B cell (primary cell): ENCODE data around the gene IDH2. TPM values are rescaled to one million over a fixed set of nuclear protein-coding genes. Genes with fewer than 3 reads are reported as not detected.
A peak's percentile ranks its signal among the peaks of the same experiment; 100 is the strongest.

Experiments
- ATAC-seq: fragments of 200-7000 bp; cut with Tn5 transposase; one replicate; pipeline ENCODE4 v1.10.0; 2021; ENCODE audit warnings: low read depth, mild to moderate bottlenecking, moderate number of reproducible peaks, moderate library complexity
- CTCF ChIA-PET: fragments of 350-600 bp; sonication (Branson Sonifier 250); formaldehyde crosslinking; loops from one replicate; lab custom pipeline; 2021; ENCODE audit warnings: antibody characterized with exemption, inconsistent platforms; lab: Charles Lee
- POLR2A ChIA-PET: fragments of 350-600 bp; sonication (Branson Sonifier 250); formaldehyde crosslinking; loops from one replicate; lab custom pipeline; 2021; ENCODE audit warnings: antibody characterized with exemption; lab: Charles Lee
- DNase-seq: peaks from one replicate; pipeline ENCODE4 v3.0.0; 2013
- H2AFZ ChIP-seq: 2 replicates; pipeline ENCODE4 v1.6.1; 2012; ENCODE audit warnings: mild to moderate bottlenecking, low read depth, low read length; ENCODE audit not compliant: insufficient read depth, poor library complexity, severe bottlenecking
- H3K27ac ChIP-seq, 2 donors: 1 replicate in 1 of 2; 2 replicates in 1 of 2; pipeline ENCODE4 v1.5.1; 2012 to 2013; ENCODE audit warnings: low read length in 2 of 2, mild to moderate bottlenecking in 2 of 2, moderate library complexity in 1 of 2
- H3K27me3 ChIP-seq, 4 experiments: fragments of 200-600 bp in 1 of 4; sonication (generic) in 1 of 4; replicated peaks in 1 of 4; 1 replicate in 2 of 4; 2 replicates in 2 of 4; pipeline versions ENCODE4 v1.6.1 to v1.7.0; 2013 to 2016; ENCODE audit warnings: low read length in 3 of 4, mild to moderate bottlenecking in 2 of 4, mixed read lengths in 1 of 4, moderate library complexity in 1 of 4; ENCODE audit not compliant: insufficient read depth in 4 of 4, control insufficient read depth in 3 of 4; ENCODE audit errors: control extremely low read depth in 1 of 4
- H3K36me3 ChIP-seq, 2 experiments: replicated peaks in 1 of 2; 1 replicate in 1 of 2; 2 replicates in 1 of 2; pipeline versions ENCODE4 v1.6.1 to v1.7.1; 2013; ENCODE audit warnings: low read length in 1 of 2; ENCODE audit not compliant: insufficient read depth in 2 of 2, control insufficient read depth in 1 of 2; ENCODE audit errors: control extremely low read depth in 1 of 2, extremely low read depth in 1 of 2
- H3K4me1 ChIP-seq, 2 donors: fragments of 200-600 bp in 1 of 2; sonication (generic) in 1 of 2; 1 replicate in 1 of 2; 2 replicates in 1 of 2; pipeline versions ENCODE4 v1.5.1 to v1.6.1; 2013 to 2017; ENCODE audit warnings: low read length in 2 of 2; ENCODE audit not compliant: control insufficient read depth in 2 of 2, insufficient read depth in 2 of 2
- H3K4me2 ChIP-seq: replicated peaks from 2 replicates; pipeline ENCODE3; 2012; ENCODE audit warnings: mild to moderate bottlenecking, low read depth, low read length; ENCODE audit not compliant: poor library complexity, severe bottlenecking
- H3K4me3 ChIP-seq, 5 experiments: fragments of 200-600 bp in 1 of 5; sonication (generic) in 1 of 5; 1 replicate in 3 of 5; 2 replicates in 2 of 5; pipeline versions ENCODE4 v1.5.1 to v1.7.0; 2011 to 2016; ENCODE audit warnings: low read length in 4 of 5, mild to moderate bottlenecking in 4 of 5, low read depth in 2 of 5, control low read depth in 1 of 5, moderate library complexity in 1 of 5; ENCODE audit not compliant: insufficient read depth in 1 of 5; ENCODE audit errors: control extremely low read depth in 1 of 5, extremely low read depth in 1 of 5
- H3K79me2 ChIP-seq: fragments of 200-600 bp; sonication (generic); one replicate; pipeline ENCODE4 v1.6.0; 2016; ENCODE audit warnings: low read length; ENCODE audit not compliant: control insufficient read depth, insufficient read depth
- H3K9ac ChIP-seq: fragments of 200-600 bp; sonication (generic); 2 replicates; pipeline ENCODE4 v1.6.1; 2017; ENCODE audit warnings: mild to moderate bottlenecking, low read length, moderate library complexity
- H3K9me3 ChIP-seq, 3 donors: one replicate each; pipeline versions ENCODE4 v1.6.1 to v1.7.1; 2013; ENCODE audit warnings: low read length in 2 of 3; ENCODE audit not compliant: control insufficient read depth in 2 of 3, insufficient read depth in 1 of 3; ENCODE audit errors: control extremely low read depth in 1 of 3
- H4K20me1 ChIP-seq: 2 replicates; pipeline ENCODE4 v1.6.0; 2012; ENCODE audit warnings: mild to moderate bottlenecking, low read length; ENCODE audit not compliant: insufficient read depth, control insufficient read depth, poor library complexity, severe bottlenecking
- H3K27ac Mint-ChIP-seq: one replicate; pipeline ENCODE4 v1.8.0; 2021; ENCODE audit warnings: mixed read lengths
- H3K27me3 Mint-ChIP-seq: one replicate; pipeline ENCODE4 v1.8.0; 2021; ENCODE audit warnings: mixed read lengths
- H3K4me1 Mint-ChIP-seq: one replicate; pipeline ENCODE4 v1.8.0; 2021; ENCODE audit warnings: mixed read lengths
- H3K4me3 Mint-ChIP-seq: one replicate; pipeline ENCODE4 v1.8.0; 2021; ENCODE audit warnings: mixed read lengths
- H3K9me3 Mint-ChIP-seq: one replicate; pipeline ENCODE4 v1.8.0; 2022; ENCODE audit warnings: mixed read lengths; ENCODE audit not compliant: insufficient read depth
- CTCF ChIP-seq: fragments of 200-600 bp; IDR thresholded peaks from one replicate; pipeline ENCODE4 v1.8.0; 2022; ENCODE audit warnings: antibody characterized with exemption, mild to moderate bottlenecking
- EZH2 ChIP-seq: IDR thresholded peaks from 2 replicates; pipeline ENCODE4 v1.6.1; 2012; ENCODE audit warnings: borderline replicate concordance, low read depth, mild to moderate bottlenecking, moderate library complexity, low read length; ENCODE audit not compliant: insufficient read depth, poor library complexity, severe bottlenecking
- WGBS: methylation state at CpG from one replicate; pipeline ENCODE4 v1.1.5; 2013; ENCODE audit warnings: missing lambda C conversion rate; ENCODE audit not compliant: insufficient coverage; 5-methylcytosine and 5-hydroxymethylcytosine counted together
- intact Hi-C: fragments of 100-400 bp; cut with micrococcal nuclease; formaldehyde crosslinking; loops from one replicate; pipeline ENCODE4 v1.10.0; 2022
- polyA plus RNA-seq: library from polyadenylated mRNA; depleted of rRNA; stranded (reverse); fragments of >200 nt; gene quantifications from 2 replicates; pipeline ENCODE4 v1.2.3, GENCODE V29; 2012
- total RNA-seq, 2 donors: library from RNA; stranded (reverse); fragments of 120-200 nt in 1 of 2; gene quantifications; 1 replicate in 1 of 2; 2 replicates in 1 of 2; pipeline versions ENCODE4 v1.2.3 to v1.2.4, GENCODE V29; 2013 to 2022

Gene IDH2
- total and polyA plus RNA-seq, 2 donors (not counting 1 experiment from before 2014, with no cell fraction given), result 30.7 to 35.8 TPM

DNA sequence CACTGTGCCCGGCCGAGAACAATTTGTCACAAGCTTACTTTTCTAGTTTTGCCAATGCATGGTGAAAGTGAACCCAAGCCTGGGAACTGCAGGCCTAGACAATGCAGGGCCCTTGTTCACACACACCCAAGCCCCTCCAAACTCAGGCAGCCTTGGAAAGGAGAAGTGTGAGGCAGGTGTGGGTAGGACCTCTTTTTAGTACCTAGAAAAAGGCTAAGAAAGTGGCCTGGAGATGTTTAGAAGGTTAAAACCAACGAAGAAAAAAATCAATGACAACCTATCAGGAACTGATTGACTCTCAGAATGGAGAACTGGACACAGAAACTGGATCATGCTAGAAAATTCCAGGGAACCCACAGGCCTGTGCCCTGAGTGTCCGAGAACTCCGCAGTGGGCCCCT lies 18.8 kb downstream of the IDH2 start:
- ChIA-PET POLR2A (no interaction called here), CTCF (interaction anchor here (0.6 to 8.7 kb wide), 7 partner anchors 13 to 322 kb away, joined by 3 to 101 read pairs (median 23); no protein-coding TSS in a partner anchor)
- no peaks in the 10 kb centered on the region for H3K27me3 ChIP-seq
- ATAC-seq (no peak), DNase-seq (no peak)
- peak overlapping the region in 1 of 2 donors; percentile 15 for H3K27ac ChIP-seq
- no peaks in the 10 kb centered on the region for H3K4me1 ChIP-seq
- H3K4me3 Mint-ChIP-seq, result no peak overlapping the region
- TF ChIP-seq CTCF (no peak), EZH2 (no peak)
- no peaks in the 10 kb centered on the region for H4K20me1 ChIP-seq
- H3K9me3 ChIP-seq, result no peaks in the 10 kb centered on the region
- intact Hi-C loops, result no loop called here
- peaks cover 14% of the 10 kb centered on the region for H3K4me1 Mint-ChIP-seq
- no peak overlapping the region for H2AFZ ChIP-seq
- H3K79me2 ChIP-seq, result no peaks in the 10 kb centered on the region
- H3K27ac Mint-ChIP-seq, result peak overlapping the region; percentile 76
- no peaks in the 10 kb centered on the region for H3K27me3 Mint-ChIP-seq
- H3K4me2 ChIP-seq, result no peak overlapping the region
- no peaks in the 10 kb centered on the region for H3K9me3 Mint-ChIP-seq
- WGBS, result 98% methylated on average over 4 of the region's 5 CpGs
- no peak overlapping the region for H3K4me3 ChIP-seq
- H3K36me3 ChIP-seq, result peaks cover 0 to 69% of the 10 kb centered on the region in 2 experiments
- no peak overlapping the region for H3K9ac ChIP-seq

DNA sequence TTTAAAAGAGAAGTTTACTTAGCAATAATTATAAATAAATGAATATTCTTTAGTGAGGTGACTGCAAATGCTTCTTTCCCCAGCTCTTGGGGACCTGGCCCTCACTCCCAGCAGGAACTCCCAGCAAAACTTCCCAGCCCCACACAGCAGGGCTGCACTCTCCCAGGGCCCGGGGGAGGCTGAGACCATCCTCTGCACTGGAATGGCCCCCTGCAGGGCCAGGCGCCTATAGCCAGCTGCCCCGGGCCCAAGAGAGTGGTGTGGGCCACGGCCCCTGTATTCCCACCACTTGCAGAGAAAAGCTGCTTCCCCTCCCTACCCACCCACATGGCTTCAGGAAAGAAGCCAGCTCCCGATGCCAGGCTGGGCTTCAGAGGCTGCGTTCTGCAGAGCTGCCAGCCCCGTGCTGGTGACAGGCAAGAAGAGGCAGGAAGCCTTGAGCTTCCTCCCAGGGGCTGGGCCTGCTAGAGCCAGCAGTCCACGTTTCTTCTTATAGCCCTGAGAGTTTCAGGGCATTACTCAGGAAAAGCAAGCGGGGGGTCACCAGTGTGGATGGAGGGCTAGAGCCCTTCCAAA lies 20.0 kb downstream of the IDH2 start:
- WGBS, result 66% methylated on average over 9 of the region's 9 CpGs
- H3K9me3 ChIP-seq, result no peaks in the 10 kb centered on the region
- no peak overlapping the region for H3K9ac ChIP-seq
- H3K4me3 Mint-ChIP-seq, result no peak overlapping the region
- CTCF ChIA-PET, result interaction anchor here (5.5 to 8.7 kb wide), 3 partner anchors 11 to 206 kb away, joined by 23 to 101 read pairs (median 39); no protein-coding TSS in a partner anchor
- no peak overlapping the region for H3K4me3 ChIP-seq
- no peaks in the 10 kb centered on the region for H3K9me3 Mint-ChIP-seq
- H3K36me3 ChIP-seq, result peaks cover 0 to 60% of the 10 kb centered on the region in 2 experiments
- intact Hi-C loops, result no loop called here
- POLR2A ChIA-PET, result interaction anchor here (0.7 kb wide), 1 partner anchor 183 kb away, joined by 3 read pairs; no protein-coding TSS in a partner anchor
- no peaks in the 10 kb centered on the region for H3K4me1 ChIP-seq
- no peak overlapping the region for H3K4me2 ChIP-seq
- no peak for ATAC-seq
- no peak for TF ChIP-seq CTCF
- no peak overlapping the region for H2AFZ ChIP-seq
- H3K27me3 Mint-ChIP-seq, result no peaks in the 10 kb centered on the region
- H3K27me3 ChIP-seq, result no peaks in the 10 kb centered on the region
- H4K20me1 ChIP-seq, result no peaks in the 10 kb centered on the region
- DNase-seq, result no peak
- H3K27ac ChIP-seq, result no peak overlapping the region
- peaks cover 14% of the 10 kb centered on the region for H3K4me1 Mint-ChIP-seq
- no peaks in the 10 kb centered on the region for H3K79me2 ChIP-seq
- no peak overlapping the region for H3K27ac Mint-ChIP-seq
